ENCODE results near the gene BTNL8. TPM values are rescaled to one million over a fixed set of nuclear protein-coding genes. Genes with fewer than 3 reads are reported as not detected.

Gene BTNL8
- total RNA-seq, 1 donor from 2014 or later: not detected

- H3K4me3 Mint-ChIP-seq: no peak overlapping the region
- H3K4me1 Mint-ChIP-seq: peaks cover 2% of the 10 kb centered on the region
- no peak for TF ChIP-seq CTCF (IDR thresholded peaks at IDR 0.05)
- ChIA-PET POLR2A (no interaction called here), CTCF (no interaction called here)
- DNase-seq: no peak
- H3K27ac Mint-ChIP-seq: no peak overlapping the region
- H3K9me3 Mint-ChIP-seq: peaks cover 3% of the 10 kb centered on the region
- H3K36me3 Mint-ChIP-seq (ENCODE audit: low read depth): peaks cover 73% of the 10 kb centered on the region
- intact Hi-C loops (cut with micrococcal nuclease): no loop called here
- no peaks in the 10 kb centered on the region for H3K27me3 Mint-ChIP-seq
- no peak for ATAC-seq (ENCODE audit: low read depth)
These were observed 45.1 kb upstream of the BTNL8 start for GRCh38 chr5:180853848-180854176.

- Mint-ChIP-seq H3K27me3 (no peaks in the 10 kb centered on the region), H3K27ac (peak overlapping the region; percentile 9), H3K4me1 (peaks cover 18% of the 10 kb centered on the region), H3K9me3 (no peaks in the 10 kb centered on the region), H3K36me3 (ENCODE audit: low read depth) (peaks cover 42% of the 10 kb centered on the region), H3K4me3 (peak overlapping the region; percentile 0)
- DNase-seq (no peak), ATAC-seq (ENCODE audit: low read depth) (no peak)
- intact Hi-C loops (cut with micrococcal nuclease): no loop called here
- ChIA-PET CTCF (no interaction called here), POLR2A (interaction anchor here (1.0 kb wide), 1 partner anchor 27 kb away, joined by 3 read pairs; no protein-coding TSS in a partner anchor)
- no peak for TF ChIP-seq CTCF (IDR thresholded peaks at IDR 0.05)
These were observed 40.4 kb upstream of the BTNL8 start for GRCh38 chr5:180858586-180858985.

- H3K27ac Mint-ChIP-seq: peak overlapping the region; percentile 94
- POLR2A ChIA-PET: interaction anchor here (0.6 to 4.4 kb wide), 22 partner anchors 9 to 544 kb away, joined by 3 to 118 read pairs (median 8); partner anchors contain the start of genes MGAT1, TRIM41 and TRIM52
- H3K9me3 Mint-ChIP-seq: no peaks in the 10 kb centered on the region
- H3K4me1 Mint-ChIP-seq: peaks cover 18% of the 10 kb centered on the region
- H3K4me3 Mint-ChIP-seq: peak overlapping the region; percentile 94
- peak; percentile 53 for DNase-seq
- intact Hi-C loops (cut with micrococcal nuclease): loop anchor here (1.0 to 5.0 kb wide), 6 partner anchors 28 to 568 kb away; partner anchors contain the start of genes CNOT6, MAPK9 and TRIM52
- CTCF ChIA-PET: interaction anchor here (0.9 to 1.7 kb wide), 3 partner anchors 50 to 76 kb away, joined by 3 to 7 read pairs (median 5); no protein-coding TSS in a partner anchor
- H3K27me3 Mint-ChIP-seq: no peaks in the 10 kb centered on the region
- H3K36me3 Mint-ChIP-seq (ENCODE audit: low read depth): peaks cover 31% of the 10 kb centered on the region
- TF ChIP-seq CTCF (IDR thresholded peaks at IDR 0.05): no peak
- peak; percentile 62 for ATAC-seq (ENCODE audit: low read depth)
These were observed 38.6 kb upstream of the BTNL8 start for GRCh38 chr5:180860273-180860886.

DNA sequence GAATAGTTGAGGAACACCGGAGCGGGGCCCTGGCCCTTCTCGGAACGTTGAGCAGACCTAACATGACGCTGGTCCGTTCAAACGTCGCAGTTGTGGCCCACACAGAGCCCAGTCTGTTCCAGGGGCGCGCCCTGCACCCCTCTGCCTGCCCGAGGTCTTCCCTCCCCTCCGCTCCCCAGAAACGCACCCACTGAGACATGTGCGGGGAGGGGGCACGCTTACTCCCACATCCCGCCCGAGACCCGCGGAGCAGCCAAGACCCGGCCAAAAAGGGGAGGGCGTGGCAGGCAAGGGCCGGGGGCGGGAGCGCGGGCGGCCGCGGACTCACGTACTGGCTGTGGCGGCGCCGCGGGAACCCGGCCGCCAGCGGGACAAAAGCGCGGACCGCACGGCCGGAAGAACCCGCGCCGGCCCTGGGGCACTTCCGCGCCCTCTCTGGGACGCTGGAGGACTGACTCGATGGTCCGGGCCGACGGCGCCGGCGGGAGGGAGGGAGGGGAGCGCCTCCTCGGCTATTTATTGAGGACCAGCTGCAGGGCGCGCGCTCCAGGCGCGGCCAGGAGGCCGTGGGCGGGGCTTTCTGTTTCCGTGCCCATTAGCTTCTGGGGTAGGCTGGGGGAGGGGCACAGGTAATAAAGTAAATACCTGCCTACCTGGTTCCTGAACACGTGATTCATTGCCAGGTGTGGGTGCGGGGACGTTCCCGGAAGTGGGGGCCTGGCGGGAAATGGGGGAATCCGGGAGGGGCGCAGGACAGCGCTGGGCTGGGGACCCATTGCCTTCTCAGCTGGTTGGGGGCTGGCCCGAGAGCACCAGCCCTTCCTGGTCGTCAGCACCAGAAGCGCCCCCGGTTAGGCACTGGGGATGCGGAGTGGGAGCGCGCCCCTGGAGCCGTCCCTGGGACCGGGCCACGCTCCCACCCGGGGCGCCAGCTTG is 37.8 kb upstream of the BTNL8 start, which contains the start of gene ZFP62:
ZFP62 (minus strand) TSS at position 390 of the 936 bp plus-strand sequence; CDS start at position 333, 57 bp downstream.
- peak; percentile 82 for ATAC-seq (ENCODE audit: low read depth)

More for the DNA sequence above, 37.8 kb upstream of the BTNL8 start, which contains the start of gene ZFP62:
- POLR2A ChIA-PET: interaction anchor here (0.6 to 4.4 kb wide), 28 partner anchors 8 to 508 kb away, joined by 3 to 118 read pairs (median 8); partner anchors contain the start of genes GFPT2, MGAT1, RACK1 and TRIM41
- H3K9me3 Mint-ChIP-seq: no peaks in the 10 kb centered on the region
- intact Hi-C loops (cut with micrococcal nuclease): loop anchor here (1.0 to 5.0 kb wide), 13 partner anchors 29 to 569 kb away; partner anchors contain the start of genes CNOT6, MAPK9, TRIM41 and TRIM52
- peak within 1 kb of the TSS; percentile 94 for H3K27ac Mint-ChIP-seq
- peak within 1 kb of the TSS; percentile 94 for H3K4me3 Mint-ChIP-seq
- no peaks in the 10 kb centered on the region for H3K27me3 Mint-ChIP-seq
- CTCF ChIA-PET: interaction anchor here (1.1 to 1.7 kb wide), 3 partner anchors 72 to 324 kb away, joined by 3 to 5 read pairs (median 5); no protein-coding TSS in a partner anchor
- peaks cover 18% of the 10 kb centered on the region for H3K4me1 Mint-ChIP-seq
- TF ChIP-seq CTCF (IDR thresholded peaks at IDR 0.05): no peak
- DNase-seq: peak; percentile 92
- H3K36me3 Mint-ChIP-seq (ENCODE audit: low read depth): peaks cover 23% of the 10 kb centered on the region

Measured in activated B cell treated with CpG ODN at 0.5 μM for 24 hours (primary cell).